Uterus (tissue), 2 donors: Measurements from ENCODE around the gene DARS2.

Experiments used
- CTCF ChIP-seq, 4 experiments: fragments of 200-600 bp in 2 of 4; fragments of 450-650 bp in 2 of 4; sonication (generic) in 2 of 4; IDR thresholded peaks; one replicate each; pipeline ENCODE4 v1.5.1; 2016 to 2019; ENCODE audit warnings: antibody characterized with exemption in 4 of 4, mild to moderate bottlenecking in 2 of 4, moderate library complexity in 1 of 4
- POLR2A ChIP-seq, 2 donors: fragments of 450-650 bp; IDR thresholded peaks; one replicate each; pipeline ENCODE4 v1.6.1; 2016; ENCODE audit warnings: antibody characterized with exemption in 2 of 2, mild to moderate bottlenecking in 1 of 2, moderate library complexity in 1 of 2

DNA sequence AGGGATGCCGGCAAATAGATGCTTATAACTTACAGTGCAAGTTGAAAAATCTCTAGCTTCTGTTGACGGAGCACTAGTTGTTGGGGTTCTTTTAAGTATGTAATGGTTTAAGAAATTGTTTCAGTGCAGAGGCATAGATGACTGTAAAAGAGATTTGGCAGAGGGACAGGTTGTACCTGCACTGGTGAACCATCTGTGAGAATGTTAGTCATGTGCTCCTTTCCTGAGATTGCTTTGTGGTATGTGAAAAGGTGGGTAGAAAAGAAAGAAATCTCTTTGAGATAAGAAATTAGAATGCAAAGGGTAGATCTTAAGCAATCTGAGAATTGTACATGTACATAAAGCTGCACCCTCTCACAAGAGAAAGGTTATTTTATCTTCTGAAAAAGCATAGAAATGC lies 63.2 kb downstream of the DARS2 start:
- TF ChIP-seq CTCF (IDR thresholded peaks at IDR 0.05) (no peak), POLR2A (IDR thresholded peaks at IDR 0.05) (no peak)
